HL-60/S4 treated with phorbol 12-myristate 13-acetate at 8.2 ng/mL for 4 days and 3 days (cell line): ENCODE measurements around the gene TTYH1.
"Not testable (repeated sequence)": the region's sequence is repeated elsewhere in the genome, so short reads cannot be mapped to it uniquely, and the experiment has no call there.

ENCODE experiments used
- in situ Hi-C: fragments of 300-500 bp; cut with MboI; formaldehyde crosslinking; loops from 2 replicates; pipeline ENCODE4 v1.15.0; 2022; ENCODE audit warnings: low sequenced_read_pairs

Gene TTYH1

DNA sequence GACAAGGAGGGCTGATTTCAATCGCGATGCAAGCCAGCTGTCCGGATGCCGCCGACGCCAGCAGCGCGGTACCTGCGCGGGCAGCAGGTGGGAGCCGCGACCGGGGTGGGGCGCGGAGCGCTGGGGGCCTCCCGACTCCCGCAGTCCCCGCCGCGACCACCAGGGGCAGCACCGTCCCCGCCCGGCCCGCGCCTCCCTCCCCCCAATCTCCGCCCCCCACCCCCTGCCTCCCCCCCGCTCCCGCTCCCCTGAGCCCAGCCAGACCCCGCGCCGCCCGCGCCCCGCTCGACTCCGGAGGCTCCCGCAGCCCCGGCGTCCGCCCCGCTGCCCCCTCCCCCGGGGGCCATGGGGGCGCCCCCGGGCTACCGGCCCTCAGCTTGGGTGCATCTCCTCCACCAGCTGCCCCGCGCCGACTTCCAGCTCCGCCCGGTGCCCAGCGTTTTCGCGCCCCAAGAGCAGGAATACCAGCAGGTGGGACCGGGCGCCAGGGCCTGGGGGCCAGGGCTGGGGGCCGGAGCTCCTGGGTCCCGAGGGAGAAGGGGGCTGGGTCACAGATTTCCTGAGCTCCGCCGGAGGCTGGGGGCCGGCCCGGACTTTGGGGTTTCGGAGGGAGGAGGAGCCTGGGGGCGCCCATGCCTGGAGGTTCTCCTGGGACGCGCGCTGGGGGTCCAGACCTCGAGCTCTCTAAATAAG, at the start of gene TTYH1:
Gene TTYH1 (plus strand): TSS at position 257 of the 693 bp plus-strand sequence. CDS start 89 bp downstream, at position 346.
- in situ Hi-C loops: no loop called here

- in situ Hi-C loops: not testable (repeated sequence)
Observed at GRCh38 chr19:54365798-54366197, 49.5 kb upstream of the TTYH1 start.

GRCh38 chr19:54366811-54367210, 48.5 kb upstream of the TTYH1 start:
- in situ Hi-C loops: no loop called here

- in situ Hi-C loops: no loop called here
Observed at GRCh38 chr19:54369082-54369687, 46.1 kb upstream of the TTYH1 start.

DNA sequence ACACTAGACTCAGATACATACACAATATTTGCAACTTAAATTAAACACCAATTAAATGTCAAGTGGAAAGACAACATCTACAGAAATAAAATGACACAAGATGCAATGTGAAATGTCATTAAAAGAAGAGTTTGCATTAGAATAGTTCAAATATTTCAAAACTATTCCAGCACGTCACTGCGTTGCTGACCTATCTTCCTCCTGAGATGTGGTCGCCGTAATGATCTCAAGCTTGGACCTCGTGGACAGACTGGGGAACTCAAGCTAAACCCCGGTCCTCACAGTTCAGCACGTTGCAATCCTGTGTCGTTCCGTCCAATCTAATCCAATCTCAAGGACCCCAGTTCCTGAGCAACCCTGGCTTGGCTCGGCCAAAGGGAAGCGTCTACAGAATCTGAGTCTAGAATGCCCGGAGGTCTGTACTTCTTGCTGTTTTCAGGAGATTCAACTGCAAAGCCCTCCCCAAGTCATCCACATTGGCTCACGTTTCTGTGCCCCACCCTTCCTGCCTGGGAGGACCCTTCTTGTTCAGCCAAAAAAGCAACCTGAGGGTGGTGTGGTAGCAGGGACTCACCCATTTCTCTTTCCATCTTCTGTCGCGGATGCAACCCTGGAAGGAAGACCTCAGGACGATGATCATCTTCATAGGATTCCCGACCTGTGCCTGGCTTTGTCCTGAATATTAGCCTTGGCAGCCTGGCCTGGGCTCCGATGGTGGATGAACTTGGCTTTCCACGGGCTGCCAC, 45.4 kb upstream of the TTYH1 start:
- in situ Hi-C loops: not testable (repeated sequence)

GRCh38 chr19:54370434-54370796, 44.8 kb upstream of the TTYH1 start:
- in situ Hi-C loops: not testable (repeated sequence)

DNA sequence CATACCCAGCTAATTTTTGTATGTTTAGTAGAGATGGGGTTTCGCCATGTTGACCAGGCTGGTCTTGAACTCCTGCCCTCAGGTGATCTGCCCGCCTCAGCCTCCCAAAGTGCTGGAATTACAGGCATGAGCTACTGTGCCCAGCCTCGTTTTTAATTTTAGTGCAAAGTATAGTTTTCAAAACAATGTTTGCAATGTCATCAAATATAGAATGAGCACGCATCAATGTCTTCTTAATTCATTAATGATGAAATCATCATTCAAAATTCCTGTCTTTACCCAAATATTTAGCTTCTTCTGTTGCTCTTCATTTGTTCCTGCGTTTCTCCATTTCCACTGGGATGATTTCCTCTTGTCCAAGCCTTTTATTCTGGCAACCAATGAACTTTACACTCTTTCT, 43.8 kb upstream of the TTYH1 start:
- in situ Hi-C loops: not testable (repeated sequence)

DNA sequence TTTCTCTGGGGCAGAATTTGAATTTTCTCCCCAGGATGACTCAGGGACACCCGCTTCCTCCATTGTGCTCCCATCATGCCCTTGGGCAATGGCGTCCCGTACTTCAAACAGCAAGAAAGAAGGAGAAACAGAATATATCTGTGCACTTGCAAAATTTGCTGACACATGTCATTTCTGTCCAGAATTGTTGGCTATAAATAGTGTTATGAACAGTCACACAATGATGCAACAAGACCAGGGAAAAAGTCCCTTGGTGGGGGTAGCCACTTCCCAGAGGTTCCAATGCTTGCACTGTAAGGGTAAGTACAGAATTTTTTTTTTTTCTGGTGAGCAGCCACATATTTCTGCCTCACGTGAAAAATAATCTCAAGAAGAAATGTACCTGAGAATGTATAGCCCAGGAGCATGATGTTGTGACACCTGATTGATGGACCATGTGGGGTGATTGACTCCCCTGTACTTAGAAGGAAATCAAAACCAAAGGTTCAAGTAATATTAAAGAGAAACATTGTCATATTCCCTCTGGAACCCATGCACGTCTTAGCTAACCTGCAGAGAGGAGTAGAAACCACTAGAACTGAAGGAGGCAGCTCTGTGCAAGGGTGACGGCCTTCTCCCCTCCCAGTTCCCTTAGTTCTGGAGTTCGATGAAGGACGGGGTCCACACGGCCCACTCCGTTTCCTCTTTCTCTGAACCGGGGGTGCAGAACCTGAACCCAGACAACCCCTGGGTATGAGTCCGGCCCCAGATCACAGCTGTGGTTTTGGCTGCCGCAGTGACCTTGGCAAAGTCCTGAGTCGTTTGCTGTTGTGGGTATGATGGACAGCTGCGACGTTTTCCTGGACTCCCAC, 41.3 kb upstream of the TTYH1 start:
- in situ Hi-C loops: no loop called here

DNA sequence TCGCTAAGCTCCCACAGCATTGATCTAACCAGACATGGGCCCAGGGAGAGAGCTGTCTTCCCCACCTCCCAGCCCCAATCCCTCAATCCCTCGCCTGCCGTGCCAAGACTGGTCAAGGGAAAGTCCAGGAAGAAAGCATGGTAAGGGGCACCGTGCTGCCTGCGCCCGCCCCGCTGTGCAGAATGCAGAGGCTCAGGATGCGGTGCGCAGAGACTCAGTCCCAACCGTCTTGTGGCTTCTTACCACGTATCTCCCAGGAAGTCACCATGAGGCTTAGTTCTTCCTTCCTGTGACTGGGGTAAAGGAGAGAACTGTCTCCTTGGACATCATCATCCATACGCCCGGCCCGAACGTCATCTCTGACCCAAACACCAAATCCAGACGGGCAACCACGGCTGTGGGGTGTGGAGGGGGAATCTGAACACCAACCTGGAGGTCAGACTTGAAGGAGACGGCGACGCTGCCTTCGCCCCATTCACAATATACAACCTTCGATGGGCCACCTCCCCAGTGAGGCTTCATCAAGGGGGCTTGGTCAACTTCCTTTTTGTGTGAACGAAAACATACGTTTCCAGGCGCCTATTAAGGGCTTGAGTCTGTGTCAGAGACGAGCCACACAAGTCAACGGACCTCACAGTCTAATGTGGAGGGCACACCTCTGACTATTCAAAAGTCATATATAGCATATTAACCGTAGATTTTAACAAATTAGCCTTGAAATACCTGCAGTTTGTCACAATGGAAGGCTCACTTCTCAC, 39.9 kb upstream of the TTYH1 start:
- in situ Hi-C loops: not testable (repeated sequence)

- in situ Hi-C loops: no loop called here
Observed at GRCh38 chr19:54376610-54377285, 38.5 kb upstream of the TTYH1 start.

- in situ Hi-C loops: no loop called here
Observed at GRCh38 chr19:54379187-54379678, 36.0 kb upstream of the TTYH1 start.

GRCh38 chr19:54380897-54381296, 34.4 kb upstream of the TTYH1 start:
- in situ Hi-C loops: no loop called here

DNA sequence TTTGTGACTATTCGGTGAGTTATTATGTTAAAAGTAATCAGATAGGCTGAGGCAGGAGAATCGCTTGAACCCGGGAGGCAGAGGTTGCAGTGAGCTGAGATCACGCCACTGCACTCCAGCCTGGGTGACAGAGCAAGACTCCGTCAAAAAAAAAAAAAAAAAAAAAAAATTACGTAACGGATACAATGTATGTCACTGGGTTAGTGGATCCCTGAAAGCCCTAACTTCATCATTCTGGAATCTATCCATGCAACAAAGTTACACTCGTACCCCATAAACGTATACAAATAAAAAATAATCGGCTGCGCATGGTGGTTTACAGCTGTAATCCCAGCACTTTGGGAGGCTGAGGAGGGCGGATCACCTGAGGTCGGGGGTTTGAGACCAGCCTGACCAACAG, 33.2 kb upstream of the TTYH1 start:
- in situ Hi-C loops: not testable (repeated sequence)

DNA sequence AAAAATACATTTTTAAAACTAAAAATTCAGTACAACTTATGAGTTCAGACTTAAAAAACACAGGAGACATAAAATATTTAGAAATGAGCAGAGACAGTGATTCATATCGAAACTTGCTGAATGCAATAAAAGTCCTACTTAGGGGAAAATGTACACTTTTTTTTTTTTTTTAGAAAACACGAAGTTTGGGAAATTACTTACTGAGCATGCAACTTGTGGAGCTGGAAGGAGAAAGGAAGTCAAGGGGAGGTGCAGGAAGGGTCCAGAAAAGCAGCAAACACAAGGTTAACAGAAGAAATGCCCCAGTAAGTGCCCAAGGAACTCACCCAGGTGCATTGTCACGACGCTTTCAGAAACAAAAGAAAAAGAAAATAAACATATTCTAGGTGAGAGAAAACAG, 31.9 kb upstream of the TTYH1 start:
- in situ Hi-C loops: no loop called here

GRCh38 chr19:54387991-54388801, 27.1 kb upstream of the TTYH1 start:
- in situ Hi-C loops: no loop called here

DNA sequence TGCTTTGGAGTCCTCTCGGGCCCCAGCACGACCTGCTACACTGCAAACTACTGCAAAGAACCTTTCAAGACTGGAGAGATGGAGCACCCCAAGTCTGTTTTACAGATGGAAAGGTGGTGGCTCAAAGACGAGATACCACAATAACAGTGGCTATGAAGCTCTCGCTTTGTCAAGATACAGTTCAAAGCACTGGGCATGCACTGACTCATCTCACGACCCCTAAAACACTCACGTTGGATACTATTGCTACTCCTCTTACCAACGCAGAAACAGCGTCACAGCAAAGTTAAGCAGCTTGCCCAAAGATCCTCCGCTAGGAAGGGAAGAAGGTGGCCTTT, 26.5 kb upstream of the TTYH1 start:
- in situ Hi-C loops: no loop called here

GRCh38 chr19:54389553-54389952, 25.7 kb upstream of the TTYH1 start:
- in situ Hi-C loops: no loop called here

GRCh38 chr19:54390942-54391577, 24.2 kb upstream of the TTYH1 start:
- in situ Hi-C loops: no loop called here
